ENCODE measurements around the gene PARP12. TPM values are rescaled to one million over a fixed set of nuclear protein-coding genes. Genes with fewer than 3 reads are reported as not detected.

PARP12 gene
- total RNA-seq, 2 donors from 2014 or later = 40.4 to 48.6 TPM

DNA sequence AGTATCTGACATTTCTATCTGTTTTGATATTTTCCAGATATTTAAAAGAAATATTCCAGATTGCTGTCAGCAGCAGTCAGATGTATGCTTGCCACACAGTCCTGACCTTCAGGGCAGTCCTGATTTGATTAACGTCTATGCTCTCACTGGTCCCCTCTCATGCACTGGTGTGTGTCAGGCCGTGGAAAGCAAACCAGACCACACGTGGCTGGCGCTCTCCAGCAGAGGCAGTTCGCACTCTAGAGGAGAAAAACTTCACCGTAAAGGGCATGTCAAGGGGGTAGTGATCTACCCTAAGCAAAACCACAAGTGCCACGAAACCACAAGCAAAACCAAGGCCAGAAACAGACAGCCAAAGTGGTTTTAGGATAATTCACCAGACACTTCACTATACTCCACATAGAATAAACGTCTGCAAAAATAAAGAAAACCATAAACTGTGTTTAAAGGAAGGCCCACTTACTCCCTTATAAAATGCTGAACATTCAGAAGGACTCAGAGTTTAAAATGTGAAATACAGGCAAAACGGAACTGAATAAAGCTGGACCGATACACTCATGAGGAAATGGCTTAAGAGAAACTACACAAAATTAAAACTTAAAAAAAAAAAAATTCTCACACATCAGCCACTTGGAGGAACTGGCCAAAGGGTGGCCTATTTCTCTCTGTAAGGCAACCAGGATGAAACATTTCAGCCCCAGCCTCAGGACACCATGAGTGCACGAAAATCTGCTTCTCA is 26.4 kb downstream of the PARP12 start:
- peaks cover 18 to 21% of the 10 kb centered on the region in 2 donors for H3K4me1 Mint-ChIP-seq (ENCODE audit: low read depth in 2 of 2)
- H3K36me3 Mint-ChIP-seq = peaks cover 11% of the 10 kb centered on the region
- peak overlapping the region in 1 of 2 donors; percentile 70 for H3K27ac Mint-ChIP-seq
- H3K27me3 Mint-ChIP-seq = no peaks in the 10 kb centered on the region
- DNase-seq (ENCODE audit: low spot score) (no peak), ATAC-seq (peak; percentile 68 to 79)
- H3K4me3 Mint-ChIP-seq = peak overlapping the region; percentile 30
- H3K9me3 Mint-ChIP-seq = no peaks in the 10 kb centered on the region

DNA sequence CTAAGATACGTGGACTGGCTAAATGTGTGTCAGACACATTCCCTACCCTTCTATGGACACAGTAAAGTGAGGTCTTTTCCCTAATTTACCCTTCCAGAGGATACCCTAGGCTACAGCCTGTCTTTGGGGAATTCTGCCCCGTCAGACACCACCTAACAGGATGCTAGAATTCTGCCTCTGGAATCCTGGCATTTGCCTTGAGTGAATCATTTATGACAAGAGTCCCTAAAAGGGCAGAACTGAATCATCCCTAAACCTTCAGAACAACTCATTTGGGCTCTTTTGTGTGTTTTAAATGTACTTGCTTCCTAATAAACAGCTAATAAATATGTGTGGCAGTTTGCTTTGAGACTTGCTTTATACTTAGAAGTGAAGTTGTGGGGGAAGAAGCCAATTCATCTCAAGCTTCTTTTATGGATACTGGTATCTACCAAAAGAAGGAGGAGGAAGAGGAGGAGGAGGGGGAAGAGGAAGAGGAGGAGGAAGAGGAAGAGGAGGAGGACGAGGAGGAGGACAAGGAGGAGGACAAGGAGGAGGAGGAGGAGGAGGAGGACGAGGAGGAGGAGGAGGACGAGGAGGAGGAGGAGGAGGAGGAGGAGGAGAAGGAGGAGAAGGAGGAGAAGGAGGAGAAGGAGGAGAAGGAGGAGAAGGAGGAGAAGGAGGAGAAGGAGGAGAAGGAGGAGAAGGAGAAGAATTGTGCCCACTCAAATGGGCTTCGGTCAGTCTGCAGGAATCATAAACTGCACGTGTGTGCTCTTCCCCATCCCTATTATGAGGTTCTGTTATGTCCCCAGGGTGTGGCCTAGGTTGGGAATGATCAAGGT is 27.1 kb downstream of the PARP12 start:
- no peak for DNase-seq (ENCODE audit: low spot score)
- H3K27me3 Mint-ChIP-seq = no peaks in the 10 kb centered on the region
- ATAC-seq = no peak
- H3K4me1 Mint-ChIP-seq (ENCODE audit: low read depth in 2 of 2) = peaks cover 18 to 21% of the 10 kb centered on the region in 2 donors
- no peak overlapping the region for H3K4me3 Mint-ChIP-seq
- no peaks in the 10 kb centered on the region for H3K9me3 Mint-ChIP-seq
- H3K36me3 Mint-ChIP-seq = peaks cover 9% of the 10 kb centered on the region
- H3K27ac Mint-ChIP-seq = peak overlapping the region in 1 of 2 donors; percentile 70

DNA sequence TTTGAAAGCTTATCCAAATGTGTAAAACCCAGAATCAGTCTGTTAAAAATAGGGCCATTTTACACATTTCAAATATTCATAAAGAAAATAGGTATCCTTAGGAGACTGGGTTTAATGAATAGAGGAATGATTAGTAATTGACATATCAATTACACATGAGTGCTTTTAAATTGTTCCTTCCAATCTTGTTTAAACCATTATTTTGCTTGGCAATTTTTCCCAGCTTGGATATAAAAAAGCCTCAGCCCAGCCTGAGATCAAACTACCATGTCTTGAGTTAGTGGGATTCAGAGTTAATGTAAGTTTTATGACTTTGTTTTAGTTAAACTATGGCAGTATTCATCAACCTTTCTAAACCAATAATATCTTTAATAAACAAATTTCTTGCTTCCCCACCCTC is 28.3 kb downstream of the PARP12 start:
- Mint-ChIP-seq H3K27me3 (no peaks in the 10 kb centered on the region), H3K4me3 (no peak overlapping the region), H3K4me1 (ENCODE audit: low read depth in 2 of 2) (peaks cover 18 to 21% of the 10 kb centered on the region in 2 donors), H3K27ac (no peak overlapping the region), H3K9me3 (no peaks in the 10 kb centered on the region), H3K36me3 (peaks cover 10% of the 10 kb centered on the region)
- DNase-seq (ENCODE audit: low spot score) (no peak), ATAC-seq (no peak)

DNA sequence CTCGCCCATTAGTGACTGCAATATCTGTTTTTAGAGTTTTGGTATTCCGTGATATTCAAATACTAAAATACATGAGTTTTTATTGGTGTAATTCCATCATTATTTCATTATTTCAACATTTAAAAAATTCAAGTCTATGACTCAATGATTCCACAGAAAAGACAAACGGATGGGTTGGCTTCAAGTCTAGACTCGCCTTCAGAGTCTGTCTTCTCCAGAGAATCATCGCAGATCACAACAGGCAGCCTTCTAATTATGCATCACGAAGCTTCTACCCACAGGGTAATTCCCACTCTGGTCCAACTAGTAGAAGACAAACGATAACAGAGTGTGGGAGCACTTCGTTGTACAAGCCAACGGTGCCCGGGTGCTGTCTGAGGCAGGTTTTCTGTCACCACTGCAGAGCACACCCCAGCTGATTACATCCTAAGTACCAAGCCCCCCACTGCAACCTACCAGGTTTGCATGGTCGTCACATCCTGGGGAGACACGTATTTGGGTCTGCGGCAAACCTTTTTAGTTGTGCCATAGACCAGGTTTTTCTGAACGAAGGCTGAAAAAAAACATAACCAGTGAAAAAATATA is 28.9 kb downstream of the PARP12 start:
- DNase-seq (ENCODE audit: low spot score) (no peak), ATAC-seq (no peak)
- H3K9me3 Mint-ChIP-seq = no peaks in the 10 kb centered on the region
- no peak overlapping the region for H3K27ac Mint-ChIP-seq
- H3K4me1 Mint-ChIP-seq (ENCODE audit: low read depth in 2 of 2) = peaks cover 18 to 21% of the 10 kb centered on the region in 2 donors
- no peak overlapping the region for H3K4me3 Mint-ChIP-seq
- no peaks in the 10 kb centered on the region for H3K27me3 Mint-ChIP-seq
- peaks cover 10% of the 10 kb centered on the region for H3K36me3 Mint-ChIP-seq

DNA sequence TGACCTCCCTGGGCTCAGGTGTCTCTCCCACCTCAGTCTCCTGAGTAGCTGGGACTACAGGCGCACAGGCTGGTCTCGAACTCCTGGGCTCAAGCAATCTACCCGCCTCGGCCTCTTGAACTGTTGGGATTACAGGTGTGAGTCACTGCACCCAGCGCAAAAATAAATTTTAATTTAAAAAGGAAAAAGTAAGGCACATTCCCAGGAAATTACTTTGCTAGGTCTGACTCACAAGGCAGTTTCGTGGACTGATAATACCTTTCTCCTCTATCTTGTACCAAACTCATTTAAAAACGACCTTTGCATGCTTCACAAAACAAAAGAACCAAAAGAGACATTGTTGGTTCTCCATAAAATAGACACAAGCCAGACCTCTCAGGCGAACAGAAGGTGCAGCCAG is 29.7 kb downstream of the PARP12 start:
- H3K4me3 Mint-ChIP-seq = no peak overlapping the region
- no peaks in the 10 kb centered on the region for H3K9me3 Mint-ChIP-seq
- H3K36me3 Mint-ChIP-seq = peaks cover 10% of the 10 kb centered on the region
- peaks cover 18 to 21% of the 10 kb centered on the region in 2 donors for H3K4me1 Mint-ChIP-seq (ENCODE audit: low read depth in 2 of 2)
- DNase-seq (ENCODE audit: low spot score) (no peak), ATAC-seq (no peak)
- no peak overlapping the region for H3K27ac Mint-ChIP-seq
- no peaks in the 10 kb centered on the region for H3K27me3 Mint-ChIP-seq

DNA sequence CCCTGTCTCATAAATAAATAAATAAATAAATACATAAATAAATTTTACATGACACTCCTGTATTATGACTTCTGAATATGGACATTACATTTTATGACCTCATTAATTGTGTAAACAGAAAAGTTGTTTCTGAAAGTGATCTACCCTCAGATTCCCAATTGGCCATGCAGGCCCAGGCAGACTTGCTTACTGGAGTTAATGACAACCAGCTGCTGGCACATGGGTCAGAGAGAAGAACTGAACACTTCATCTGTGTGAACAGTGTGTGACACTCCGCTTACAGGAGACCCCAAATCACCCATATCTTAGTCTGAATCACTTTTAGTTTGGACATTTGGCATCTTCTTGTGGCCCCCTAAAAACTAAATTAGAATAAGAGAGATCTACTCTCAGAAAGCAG is 31.4 kb downstream of the PARP12 start:
- Mint-ChIP-seq H3K4me3 (no peak overlapping the region), H3K36me3 (peaks cover 10% of the 10 kb centered on the region), H3K4me1 (ENCODE audit: low read depth in 2 of 2) (peaks cover 15% of the 10 kb centered on the region in 2 donors), H3K27me3 (no peaks in the 10 kb centered on the region), H3K9me3 (no peaks in the 10 kb centered on the region), H3K27ac (no peak overlapping the region)
- no peak for ATAC-seq
- no peak for DNase-seq (ENCODE audit: low spot score)

DNA sequence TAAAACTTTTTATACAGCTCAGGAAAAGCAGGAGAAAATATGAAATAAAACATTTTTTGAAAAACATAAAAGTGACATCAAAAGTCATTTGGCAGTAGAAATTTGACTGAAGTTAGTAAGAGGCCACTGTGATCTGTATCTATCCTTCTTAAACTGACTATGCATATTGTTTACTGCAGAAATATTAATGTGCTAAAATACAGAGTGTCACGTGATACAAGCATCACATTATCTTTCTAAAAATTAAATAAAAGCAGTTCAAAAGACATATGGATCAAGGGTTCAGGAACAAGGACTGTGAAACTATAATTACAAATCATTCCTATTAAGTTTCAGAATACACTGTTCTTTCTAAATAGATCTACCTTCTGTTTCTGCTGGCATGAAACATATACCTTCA is 33.7 kb downstream of the PARP12 start:
- ATAC-seq = no peak
- H3K36me3 Mint-ChIP-seq = peaks cover 19% of the 10 kb centered on the region
- peak overlapping the region in 1 of 2 donors; percentile 8 for H3K27ac Mint-ChIP-seq

DNA sequence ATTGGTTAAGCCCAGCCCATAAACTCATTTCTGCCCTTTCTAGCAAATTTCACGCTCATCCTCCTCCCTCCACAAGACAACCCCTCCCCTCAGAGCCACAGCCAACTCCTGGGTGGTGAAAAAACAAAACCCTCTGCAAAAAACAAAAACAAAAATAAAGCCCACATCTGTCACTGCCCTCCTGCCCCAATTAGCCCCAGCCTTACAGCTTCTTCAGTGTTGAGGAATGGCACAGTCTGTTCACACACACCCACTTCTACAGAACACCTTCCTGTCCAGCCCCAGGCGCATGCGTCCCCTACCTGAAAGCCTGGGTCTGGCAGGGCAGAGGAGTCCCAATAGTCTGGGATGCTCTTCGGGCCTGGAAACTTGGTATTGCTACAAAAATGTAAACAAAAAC is 34.4 kb downstream of the PARP12 start:
- peak overlapping the region in 1 of 2 donors; percentile 8 for H3K27ac Mint-ChIP-seq
- no peak for ATAC-seq

More for the DNA sequence above, 33.7 kb downstream of the PARP12 start:
- Mint-ChIP-seq H3K4me3 (no peak overlapping the region), H3K9me3 (no peaks in the 10 kb centered on the region), H3K27me3 (no peaks in the 10 kb centered on the region), H3K4me1 (ENCODE audit: low read depth in 2 of 2) (peaks cover 5 to 11% of the 10 kb centered on the region in 2 donors)
- DNase-seq (ENCODE audit: low spot score) = no peak

DNA sequence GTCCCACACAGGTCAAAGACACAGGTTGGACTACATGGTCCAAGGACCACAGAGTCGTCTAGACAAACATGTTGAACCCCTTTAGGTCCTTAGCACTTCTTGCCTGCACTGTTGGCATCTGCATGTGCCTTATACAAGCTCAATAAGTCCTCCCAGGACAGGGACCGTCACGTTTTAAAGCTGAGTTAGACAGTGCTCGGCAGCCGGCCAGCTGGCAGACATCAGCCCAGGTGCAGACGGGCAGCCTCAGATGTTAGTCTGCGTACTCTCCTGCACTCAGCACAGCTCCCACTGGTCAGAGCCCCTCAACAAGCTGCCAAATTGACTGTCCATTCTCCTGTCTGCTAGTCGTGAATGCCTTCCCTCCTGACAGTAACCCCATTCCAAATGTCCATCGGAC is 34.9 kb downstream of the PARP12 start:
- DNase-seq (ENCODE audit: low spot score) = no peak
- Mint-ChIP-seq H3K27ac (peak overlapping the region in 1 of 2 donors; percentile 8), H3K4me3 (no peak overlapping the region), H3K27me3 (no peaks in the 10 kb centered on the region), H3K4me1 (ENCODE audit: low read depth in 2 of 2) (peaks cover 0 to 6% of the 10 kb centered on the region in 2 donors), H3K9me3 (no peaks in the 10 kb centered on the region), H3K36me3 (peaks cover 21% of the 10 kb centered on the region)
- ATAC-seq = no peak

More for the DNA sequence above, 34.4 kb downstream of the PARP12 start:
- Mint-ChIP-seq H3K27me3 (no peaks in the 10 kb centered on the region), H3K36me3 (peaks cover 21% of the 10 kb centered on the region), H3K9me3 (no peaks in the 10 kb centered on the region), H3K4me1 (ENCODE audit: low read depth in 2 of 2) (peaks cover 2 to 8% of the 10 kb centered on the region in 2 donors), H3K4me3 (no peak overlapping the region)
- DNase-seq (ENCODE audit: low spot score) = no peak

DNA sequence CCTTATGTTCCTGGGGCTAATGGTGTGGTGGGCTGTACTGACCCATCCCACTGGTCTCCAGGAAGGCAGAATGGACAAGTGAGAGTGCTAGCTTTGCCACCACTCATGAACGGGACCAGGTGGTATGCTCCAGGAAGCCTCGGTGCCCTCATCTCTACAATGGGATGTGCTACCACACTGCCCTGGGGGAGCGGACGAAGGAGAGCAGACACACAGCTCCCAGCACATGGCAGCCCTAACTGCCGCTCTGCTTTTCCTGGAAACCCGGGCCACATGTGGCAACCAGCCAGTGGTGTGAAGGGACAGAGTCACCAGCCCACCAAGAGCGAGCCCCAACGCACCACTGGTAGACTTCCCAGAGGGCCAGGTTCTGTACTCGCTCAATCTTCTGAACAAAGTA is 35.8 kb downstream of the PARP12 start:
- H3K9me3 Mint-ChIP-seq = no peaks in the 10 kb centered on the region
- peaks cover 0 to 5% of the 10 kb centered on the region in 2 donors for H3K4me1 Mint-ChIP-seq (ENCODE audit: low read depth in 2 of 2)
- H3K27me3 Mint-ChIP-seq = no peaks in the 10 kb centered on the region

DNA sequence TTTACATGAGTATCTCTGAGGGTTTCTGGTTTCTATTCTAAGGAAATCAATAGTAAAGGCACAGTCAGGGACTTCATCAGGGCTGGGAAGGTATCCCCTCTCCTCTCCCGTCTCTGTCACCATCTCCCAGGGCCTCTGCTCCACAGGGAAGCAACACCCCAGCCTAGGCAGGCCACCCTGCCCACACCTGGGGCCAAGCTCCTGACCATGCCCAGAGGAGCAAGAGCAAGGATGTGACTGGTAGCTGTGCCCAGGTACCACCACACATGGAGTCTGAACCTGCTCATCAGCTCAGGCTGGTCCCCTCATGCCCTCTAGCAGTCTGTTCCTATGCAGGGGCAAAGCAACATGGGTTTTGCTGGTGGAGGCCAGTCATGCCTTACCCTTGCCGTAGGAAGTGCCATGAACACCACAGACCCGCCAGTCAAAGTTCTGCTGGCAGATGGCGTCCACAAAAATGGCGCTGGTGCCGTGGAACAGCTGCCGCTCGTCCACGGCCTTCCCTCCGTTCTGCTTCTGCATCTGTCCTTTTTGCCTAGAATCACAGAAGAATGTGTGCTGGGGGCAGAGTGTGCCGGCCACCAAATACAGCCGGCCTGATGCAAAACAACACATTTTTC is 36.8 kb downstream of the PARP12 start:
- no peaks in the 10 kb centered on the region for H3K9me3 Mint-ChIP-seq
- ATAC-seq (peak in 1 of 2 donors; percentile 5), DNase-seq (ENCODE audit: low spot score) (no peak)
- peaks cover 15% of the 10 kb centered on the region for H3K36me3 Mint-ChIP-seq
- no peak overlapping the region for H3K27ac Mint-ChIP-seq
- no peak overlapping the region for H3K4me3 Mint-ChIP-seq
- H3K27me3 Mint-ChIP-seq = no peaks in the 10 kb centered on the region
- H3K4me1 Mint-ChIP-seq (ENCODE audit: low read depth in 2 of 2) = peaks cover 0 to 5% of the 10 kb centered on the region in 2 donors

More for the DNA sequence above, 35.8 kb downstream of the PARP12 start:
- DNase-seq (ENCODE audit: low spot score) = no peak
- Mint-ChIP-seq H3K27ac (no peak overlapping the region), H3K4me3 (no peak overlapping the region), H3K36me3 (peaks cover 15% of the 10 kb centered on the region)
- peak; percentile 20 to 37 for ATAC-seq

DNA sequence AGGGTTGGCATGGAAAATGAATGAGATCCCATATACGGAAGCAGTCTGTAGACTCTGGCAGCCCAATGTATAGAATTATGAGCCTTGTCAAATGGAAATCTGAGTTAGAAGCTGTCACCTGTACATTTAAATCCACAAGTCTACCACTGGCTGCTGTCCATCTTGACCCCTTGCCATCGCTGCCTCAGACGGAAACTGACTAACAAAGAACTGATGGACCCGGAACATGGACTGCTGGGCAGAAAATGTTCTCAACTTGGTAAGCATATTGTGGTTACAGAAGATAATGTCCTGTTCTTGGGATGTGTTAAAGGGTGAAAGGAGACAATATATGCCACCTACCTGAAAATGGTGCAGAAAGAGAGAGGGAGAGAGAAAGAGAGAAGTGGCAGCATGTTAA is 37.5 kb downstream of the PARP12 start:
- no peaks in the 10 kb centered on the region for H3K27me3 Mint-ChIP-seq
- H3K4me3 Mint-ChIP-seq = no peak overlapping the region
- ATAC-seq (no peak), DNase-seq (ENCODE audit: low spot score) (no peak)
- no peak overlapping the region for H3K27ac Mint-ChIP-seq
- H3K9me3 Mint-ChIP-seq = no peaks in the 10 kb centered on the region
- H3K4me1 Mint-ChIP-seq (ENCODE audit: low read depth in 2 of 2) = peaks cover 0 to 5% of the 10 kb centered on the region in 2 donors
- H3K36me3 Mint-ChIP-seq = peaks cover 11% of the 10 kb centered on the region

DNA sequence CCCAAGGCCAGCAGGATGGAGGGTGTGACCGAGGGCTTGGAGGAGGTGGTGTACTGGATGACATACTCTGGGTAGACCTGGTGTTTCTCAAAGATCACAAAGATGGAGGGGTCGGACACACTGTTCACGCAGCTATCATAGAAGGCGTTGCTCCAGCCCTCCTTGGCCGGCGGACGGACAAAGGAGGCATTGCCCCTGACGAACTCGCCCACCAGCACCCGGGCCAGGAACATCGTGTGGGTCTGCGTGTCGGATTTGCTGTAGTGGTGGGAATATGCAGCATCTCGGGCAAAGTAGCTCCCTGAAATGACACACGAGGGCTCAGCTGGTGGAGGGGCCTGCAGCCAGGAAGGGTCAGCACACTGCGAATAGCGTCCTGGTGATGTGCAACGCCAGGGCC is 38.2 kb downstream of the PARP12 start:
- Mint-ChIP-seq H3K4me3 (no peak overlapping the region), H3K27ac (peak overlapping the region in 1 of 2 donors; percentile 42), H3K36me3 (peaks cover 11% of the 10 kb centered on the region)

More for the DNA sequence above, 38.2 kb downstream of the PARP12 start:
- H3K9me3 Mint-ChIP-seq = no peaks in the 10 kb centered on the region
- peaks cover 0 to 5% of the 10 kb centered on the region in 2 donors for H3K4me1 Mint-ChIP-seq (ENCODE audit: low read depth in 2 of 2)
- ATAC-seq = no peak
- DNase-seq (ENCODE audit: low spot score) = no peak
- no peaks in the 10 kb centered on the region for H3K27me3 Mint-ChIP-seq
